IMR-90 (cell line): ENCODE results near the gene HSD17B10. TPM values are rescaled to one million over a fixed set of nuclear protein-coding genes. Genes with fewer than 3 reads are reported as not detected.

Experiments
- ATAC-seq: fragments of 200-7000 bp; cut with Tn5 transposase; 2 replicates; pipeline ENCODE4 v1.9.1; 2020; ENCODE audit warnings: low read depth, mild to moderate bottlenecking, moderate library complexity
- BruUV-seq: library from RNA; stranded (reverse); fragments of 400-500 nt; replicated peaks from 2 replicates; lab custom pipeline; 2021; lab: Mats Ljungman, UMichigan
- CTCF ChIA-PET: fragments of 300-600 bp; formaldehyde crosslinking; extraction: SDS; loops from one replicate; lab custom pipeline; 2021; ENCODE audit warnings: antibody characterized with exemption; lab: Yijun Ruan, JAX
- POLR2A ChIA-PET: fragments of 300-600 bp; sonication (Branson Sonifier 250); formaldehyde crosslinking; loops from one replicate; lab custom pipeline; 2022; ENCODE audit warnings: antibody characterized with exemption; ENCODE audit not compliant: unreplicated experiment; lab: Charles Lee
- DNase-seq: peaks from one replicate; pipeline ENCODE4 v3.0.0; 2013
- H2AFZ ChIP-seq: replicated peaks from 2 replicates; pipeline ENCODE3; 2013; ENCODE audit warnings: low read length, mild to moderate bottlenecking; ENCODE audit not compliant: poor library complexity
- H2AK5ac ChIP-seq: 2 replicates; pipeline ENCODE4 v1.6.1; 2013; ENCODE audit warnings: low read depth, low read length, inconsistent platforms
- H2AK9ac ChIP-seq: replicated peaks from 2 replicates; pipeline ENCODE3; 2013; ENCODE audit warnings: mild to moderate bottlenecking, low read depth, low read length, moderate library complexity; ENCODE audit not compliant: poor library complexity
- H2BK120ac ChIP-seq: 2 replicates; pipeline ENCODE4 v1.6.1; 2013; ENCODE audit warnings: low read depth, low read length, inconsistent platforms
- H2BK15ac ChIP-seq: 3 replicates; pipeline ENCODE4 v1.6.1; 2013; ENCODE audit warnings: low read depth, low read length, inconsistent platforms
- H2BK20ac ChIP-seq: 2 replicates; pipeline ENCODE4 v1.6.1; 2013; ENCODE audit warnings: low read depth, mild to moderate bottlenecking, inconsistent platforms, low read length, moderate library complexity
- H2BK5ac ChIP-seq: 2 replicates; pipeline ENCODE4 v1.6.1; 2013; ENCODE audit warnings: mild to moderate bottlenecking, low read depth, low read length, inconsistent platforms; ENCODE audit not compliant: poor library complexity, severe bottlenecking
- H3K14ac ChIP-seq: replicated peaks from 2 replicates; pipeline ENCODE4 v1.6.1; 2013; ENCODE audit warnings: low read depth, low read length, inconsistent platforms
- H3K18ac ChIP-seq: 2 replicates; pipeline ENCODE4 v1.6.1; 2013; ENCODE audit warnings: low read depth, low read length, control low read depth
- H3K23ac ChIP-seq: 2 replicates; pipeline ENCODE4 v1.6.1; 2013; ENCODE audit warnings: low read depth, low read length, inconsistent platforms
- H3K27ac ChIP-seq: 2 replicates; pipeline ENCODE4 v1.5.1; 2013; ENCODE audit warnings: mild to moderate bottlenecking, control low read depth, low read length; ENCODE audit not compliant: insufficient read depth
- H3K27me3 ChIP-seq: 2 replicates; pipeline ENCODE4 v1.6.1; 2013; ENCODE audit warnings: low read length; ENCODE audit not compliant: control insufficient read depth, insufficient read depth
- H3K36me3 ChIP-seq: 2 replicates; pipeline ENCODE4 v1.6.1; 2013; ENCODE audit warnings: low read length, mixed read lengths; ENCODE audit not compliant: control insufficient read depth, insufficient read depth
- H3K4ac ChIP-seq: 2 replicates; pipeline ENCODE4 v1.6.1; 2013; ENCODE audit warnings: low read depth, low read length, inconsistent platforms
- H3K4me1 ChIP-seq: 2 replicates; pipeline ENCODE4 v1.6.1; 2013; ENCODE audit warnings: low read length, mixed read lengths; ENCODE audit not compliant: control insufficient read depth, insufficient read depth
- H3K4me2 ChIP-seq: 2 replicates; pipeline ENCODE4 v1.6.1; 2013; ENCODE audit warnings: low read depth, mild to moderate bottlenecking, control low read depth, low read length, moderate library complexity
- H3K4me3 ChIP-seq: 2 replicates; pipeline ENCODE4 v1.5.1; 2013; ENCODE audit warnings: low read depth, mild to moderate bottlenecking, control low read depth, low read length, moderate library complexity; ENCODE audit not compliant: insufficient read depth
- H3K56ac ChIP-seq: 2 replicates; pipeline ENCODE4 v1.6.1; 2013; ENCODE audit warnings: low read length, inconsistent platforms; ENCODE audit not compliant: insufficient read depth; ENCODE audit errors: extremely low read depth
- H3K79me1 ChIP-seq, 2 experiments: 2 replicates each; pipeline ENCODE4 v1.6.1; 2013; ENCODE audit warnings: low read length in 2 of 2, inconsistent platforms in 1 of 2, low read depth in 1 of 2
- H3K9ac ChIP-seq: 2 replicates; pipeline ENCODE4 v1.6.1; 2013; ENCODE audit warnings: low read depth, low read length, control low read depth
- H3K9me1 ChIP-seq: 2 replicates; pipeline ENCODE4 v1.6.1; 2013; ENCODE audit warnings: low read length, inconsistent platforms; ENCODE audit not compliant: insufficient read depth
- H3K9me3 ChIP-seq: 2 replicates; pipeline ENCODE4 v1.6.1; 2013; ENCODE audit warnings: low read length; ENCODE audit not compliant: control insufficient read depth, insufficient read depth
- H4K20me1 ChIP-seq: 2 replicates; pipeline ENCODE4 v1.6.1; 2013; ENCODE audit warnings: low read length, inconsistent platforms; ENCODE audit not compliant: insufficient read depth
- H4K5ac ChIP-seq: 2 replicates; pipeline ENCODE4 v1.6.1; 2013; ENCODE audit warnings: mild to moderate bottlenecking, low read depth, low read length, control low read depth
- H4K8ac ChIP-seq, 2 experiments: 2 replicates each; pipeline ENCODE4 v1.6.1; 2013; ENCODE audit warnings: low read depth in 2 of 2, low read length in 2 of 2, control low read depth in 1 of 2, inconsistent platforms in 1 of 2
- H4K91ac ChIP-seq: 2 replicates; pipeline ENCODE4 v1.6.1; 2013; ENCODE audit warnings: low read depth, low read length, inconsistent platforms; ENCODE audit not compliant: insufficient read depth
- BHLHE40 ChIP-seq: fragments of 150-350 bp; IDR thresholded peaks from 2 replicates; pipeline ENCODE4 v1.6.1; 2016; ENCODE audit warnings: mild to moderate bottlenecking, low read depth, low read length
- CEBPB ChIP-seq: IDR thresholded peaks from 2 replicates; pipeline ENCODE4 v1.6.1; 2012; ENCODE audit warnings: low read depth, low read length, improper control_type of control experiment
- CHD1 ChIP-seq: IDR thresholded peaks from 2 replicates; pipeline ENCODE4 v1.6.1; 2012; ENCODE audit warnings: low read depth, low read length, improper control_type of control experiment
- CTCF ChIP-seq: conservative IDR thresholded peaks from 2 replicates; pipeline ENCODE4 v1.5.1; 2012; ENCODE audit warnings: mild to moderate bottlenecking, low read depth, low read length, improper control_type of control experiment
- ELK1 ChIP-seq: fragments of 150-350 bp; IDR thresholded peaks from 2 replicates; pipeline ENCODE4 v1.6.1; 2016; ENCODE audit warnings: low read depth, mild to moderate bottlenecking, low read length, moderate library complexity, borderline replicate concordance
- FOS ChIP-seq: fragments of 150-350 bp; IDR thresholded peaks from 2 replicates; pipeline ENCODE4 v1.6.1; 2016; ENCODE audit warnings: low read depth, low read length
- MAFK ChIP-seq: IDR thresholded peaks from 2 replicates; pipeline ENCODE4 v1.6.1; 2012; ENCODE audit warnings: low read depth, low read length, improper control_type of control experiment
- MAZ ChIP-seq: IDR thresholded peaks from 2 replicates; pipeline ENCODE4 v1.6.1; 2012; ENCODE audit warnings: low read depth, mild to moderate bottlenecking, low read length, improper control_type of control experiment, moderate library complexity, borderline replicate concordance
- MXI1 ChIP-seq: IDR thresholded peaks from 2 replicates; pipeline ENCODE4 v1.6.1; 2012; ENCODE audit warnings: low read depth, mild to moderate bottlenecking, low read length, moderate library complexity, borderline replicate concordance
- NFE2L2 ChIP-seq: fragments of 150-350 bp; IDR thresholded peaks from 2 replicates; pipeline ENCODE4 v1.6.1; 2016; ENCODE audit warnings: low read depth, mild to moderate bottlenecking, low read length
- POLR2A ChIP-seq: IDR thresholded peaks from 2 replicates; pipeline ENCODE4 v1.6.1; 2012; ENCODE audit warnings: mild to moderate bottlenecking, low read depth, low read length
- RAD21 ChIP-seq: IDR thresholded peaks from 2 replicates; pipeline ENCODE4 v1.6.1; 2012; ENCODE audit warnings: low read length, improper control_type of control experiment
- RCOR1 ChIP-seq: IDR thresholded peaks from 2 replicates; pipeline ENCODE4 v1.6.1; 2012; ENCODE audit warnings: mild to moderate bottlenecking, low read length, improper control_type of control experiment; ENCODE audit not compliant: insufficient replicate concordance
- RFX5 ChIP-seq: IDR thresholded peaks from 2 replicates; pipeline ENCODE4 v1.8.0; 2012; ENCODE audit warnings: low read depth, mild to moderate bottlenecking, low read length, moderate library complexity
- SMC3 ChIP-seq: fragments of 150-350 bp; IDR thresholded peaks from 2 replicates; pipeline ENCODE4 v1.6.1; 2016; ENCODE audit warnings: low read depth, mild to moderate bottlenecking, antibody characterized with exemption, low read length, moderate library complexity
- USF2 ChIP-seq: fragments of 150-350 bp; IDR thresholded peaks from 2 replicates; pipeline ENCODE4 v1.6.1; 2017; ENCODE audit warnings: mild to moderate bottlenecking, antibody characterized with exemption, low read length, low read depth
- WGBS, 2 experiments: methylation state at CpG; one replicate each; pipeline versions ENCODE4 v1.1.5 to v1.1.7; 2013; ENCODE audit warnings: missing lambda C conversion rate in 2 of 2; ENCODE audit not compliant: insufficient read length in 1 of 2; ENCODE audit errors: extremely low coverage in 2 of 2; 5-methylcytosine and 5-hydroxymethylcytosine counted together
- dilution Hi-C: fragments of 300-500 bp; cut with HindIII; formaldehyde crosslinking; loops from one replicate; pipeline ENCODE4 v1.14.3; 2018; ENCODE audit warnings: low sequenced_read_pairs; ENCODE audit not compliant: unreplicated experiment
- in situ Hi-C: fragments of 300-500 bp; cut with MboI; formaldehyde crosslinking; loops from 3 replicates; pipeline ENCODE4 v1.14.3; 2019; ENCODE audit warnings: low sequenced_read_pairs, inconsistent platforms, mixed read lengths
- intact Hi-C: fragments of 100-400 bp; cut with micrococcal nuclease; formaldehyde crosslinking; loops from 2 replicates; pipeline ENCODE4 v1.10.0; 2022
- polyA plus RNA-seq, 3 experiments: library from polyadenylated mRNA; depleted of rRNA; stranded (reverse); fragments of >200 nt; gene quantifications; 2 replicates each; pipeline ENCODE4 v1.2.3, GENCODE V29; 2012; ENCODE audit warnings: low replicate concordance in 1 of 3
- total RNA-seq: library from RNA; depleted of rRNA; stranded (reverse); fragments of >200 nt; gene quantifications from 2 replicates; pipeline ENCODE4 v1.2.3, GENCODE V29; 2012

HSD17B10 gene
- total and polyA plus RNA-seq, 2 of the 4 experiments (the other 2 are of a cell fraction): 99.8 to 118 TPM

GRCh38 chrX:53479301-53479700 lies 45.1 kb upstream of the HSD17B10 start:
- Histone ChIP-seq H3K4me2 (no peak overlapping the region), H4K8ac (no peak overlapping the region), H2BK20ac (no peak overlapping the region), H2BK15ac (no peak overlapping the region), H4K20me1 (no peaks in the 10 kb centered on the region), H3K79me1 (no peaks in the 10 kb centered on the region), H3K9ac (no peak overlapping the region), H3K18ac (no peak overlapping the region), H3K9me3 (no peaks in the 10 kb centered on the region), H4K91ac (no peak overlapping the region), H3K14ac (no peak overlapping the region), H2BK120ac (no peak overlapping the region), H2AFZ (no peak overlapping the region), H4K5ac (no peak overlapping the region), H3K4me1 (no peaks in the 10 kb centered on the region; the same call in 1 of the 2 replicates), H3K36me3 (no peaks in the 10 kb centered on the region), H3K56ac (no peak overlapping the region), H3K9me1 (no peaks in the 10 kb centered on the region), H3K23ac (no peak overlapping the region), H2AK9ac (no peak overlapping the region), H3K4ac (no peak overlapping the region), H3K4me3 (no peak overlapping the region), H2BK5ac (no peak overlapping the region), H3K27ac (no peak overlapping the region), H2AK5ac (no peak overlapping the region), H3K27me3 (peaks cover 23% of the 10 kb centered on the region)
- no CpG with 5 or more reads among the region's 5 CpGs for WGBS, 2 experiments
- TF ChIP-seq SMC3 (no peak), MAZ (no peak), CHD1 (no peak), BHLHE40 (no peak), POLR2A (no peak), USF2 (no peak), NFE2L2 (no peak), RCOR1 (no peak), RAD21 (no peak), CTCF (no peak), MXI1 (no peak), FOS (no peak), CEBPB (no peak), MAFK (no peak), RFX5 (no peak), ELK1 (no peak)
- no peak for ATAC-seq
- CTCF ChIA-PET: interaction anchor here (3.5 kb wide), 1 partner anchor 21 kb away, joined by 15 read pairs; no protein-coding TSS in a partner anchor
- no TSS peak for BruUV-seq
- peak; percentile 16 for DNase-seq
- in situ Hi-C loops: no loop called here
- POLR2A ChIA-PET: no interaction called here
- intact Hi-C loops: no loop called here
- dilution Hi-C loops: no loop called here
